NAMALWA (cell line): Measurements from ENCODE around the gene PRPF19.
A peak's percentile ranks its signal among the peaks of the same experiment; 100 is the strongest.

Source experiments
- DNase-seq: peaks from one replicate; pipeline ENCODE4 v3.0.0-alpha.2; 2015; ENCODE audit warnings: low spot score

The PRPF19 gene

GRCh38 chr11:60857378-60858232 lies 48.8 kb downstream of the PRPF19 start:
- DNase-seq = no peak

DNA sequence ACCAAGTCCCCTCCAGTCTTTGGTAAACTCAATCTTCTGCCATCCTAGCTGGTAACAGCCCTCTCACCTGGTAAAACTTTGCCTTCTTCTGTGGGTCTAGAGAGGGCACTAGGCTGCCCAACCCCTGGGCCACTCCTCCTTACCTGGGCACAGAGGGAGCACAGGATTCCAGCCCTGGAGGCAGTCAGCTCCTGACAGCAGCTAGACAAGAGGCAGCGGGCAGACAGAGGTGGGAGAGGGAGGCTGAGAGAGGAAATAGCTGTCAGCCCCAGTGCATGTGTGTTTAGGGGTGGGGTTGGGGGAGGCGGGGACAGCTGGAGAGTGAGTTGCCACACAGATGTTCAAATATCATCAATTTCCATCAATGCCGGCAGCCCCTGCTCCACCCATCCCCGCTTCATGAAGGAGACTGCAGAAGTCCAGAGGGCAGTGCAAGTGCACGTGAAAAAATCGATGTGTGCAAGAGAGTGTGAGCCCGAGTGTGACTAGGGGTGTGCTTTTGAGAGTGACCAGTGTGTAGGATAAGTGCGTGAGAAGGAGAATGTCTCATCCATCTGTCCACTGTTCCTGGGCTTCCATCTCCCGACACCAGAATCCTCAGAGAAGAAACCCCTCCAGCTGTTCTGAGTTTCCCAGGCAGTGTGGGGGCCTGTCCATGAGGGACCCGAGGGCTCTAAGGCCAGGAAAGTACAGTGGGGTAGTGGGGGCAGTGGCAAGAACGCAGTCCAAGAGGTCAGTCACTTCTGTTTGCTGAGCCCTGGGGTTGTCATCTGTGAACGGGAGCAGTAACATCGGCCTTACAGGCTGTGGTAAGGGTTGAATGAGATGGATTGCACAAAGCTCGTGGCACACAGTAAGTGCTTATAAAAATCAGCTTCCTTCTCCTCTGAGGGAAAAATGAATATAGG lies 50.4 kb downstream of the PRPF19 start, which contains the start of gene PTGDR2:
PTGDR2 (minus strand) TSS at position 225 of the 908 bp plus-strand sequence. CDS start 2,228 bp downstream, outside the sequence.
- no peak for DNase-seq

GRCh38 chr11:60854847-60855725 lies 51.3 kb downstream of the PRPF19 start:
- no peak for DNase-seq

DNA sequence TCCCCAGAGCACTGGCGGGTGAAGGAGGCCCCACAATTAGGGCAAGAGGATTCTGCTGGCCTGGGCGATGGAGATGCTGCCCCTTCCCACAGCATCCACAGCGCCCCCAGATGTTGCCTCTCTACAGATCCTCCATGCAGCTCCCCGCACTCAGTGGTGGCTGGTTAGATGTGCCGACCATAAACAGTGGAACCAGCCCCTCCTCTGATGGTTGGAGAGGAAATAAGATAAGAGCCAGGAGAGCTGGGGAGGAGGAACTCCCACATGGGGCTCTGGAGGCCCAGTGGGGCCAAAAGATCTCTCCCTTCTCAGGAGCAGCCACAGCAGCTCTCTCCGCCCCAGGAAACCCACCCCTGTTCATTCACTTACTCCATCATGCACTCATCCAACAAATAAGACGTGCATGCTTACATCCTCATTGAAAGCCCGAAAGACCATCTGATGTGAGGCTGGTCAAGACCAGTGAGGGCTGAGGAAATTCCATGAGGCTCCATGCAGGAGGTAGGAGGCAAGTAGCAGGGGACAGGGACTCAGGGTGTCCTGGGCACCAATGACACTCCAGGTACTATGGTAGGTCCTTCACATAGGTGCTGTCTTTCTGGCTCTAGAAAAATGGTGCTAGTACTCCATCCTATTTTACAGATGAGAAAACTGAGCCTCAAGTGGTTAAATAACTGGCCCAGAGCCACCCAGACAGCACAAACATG lies 52.1 kb downstream of the PRPF19 start:
- DNase-seq = no peak

- DNase-seq = no peak
Measured at GRCh38 chr11:60852982-60853950, 53.1 kb downstream of the PRPF19 start.

DNA sequence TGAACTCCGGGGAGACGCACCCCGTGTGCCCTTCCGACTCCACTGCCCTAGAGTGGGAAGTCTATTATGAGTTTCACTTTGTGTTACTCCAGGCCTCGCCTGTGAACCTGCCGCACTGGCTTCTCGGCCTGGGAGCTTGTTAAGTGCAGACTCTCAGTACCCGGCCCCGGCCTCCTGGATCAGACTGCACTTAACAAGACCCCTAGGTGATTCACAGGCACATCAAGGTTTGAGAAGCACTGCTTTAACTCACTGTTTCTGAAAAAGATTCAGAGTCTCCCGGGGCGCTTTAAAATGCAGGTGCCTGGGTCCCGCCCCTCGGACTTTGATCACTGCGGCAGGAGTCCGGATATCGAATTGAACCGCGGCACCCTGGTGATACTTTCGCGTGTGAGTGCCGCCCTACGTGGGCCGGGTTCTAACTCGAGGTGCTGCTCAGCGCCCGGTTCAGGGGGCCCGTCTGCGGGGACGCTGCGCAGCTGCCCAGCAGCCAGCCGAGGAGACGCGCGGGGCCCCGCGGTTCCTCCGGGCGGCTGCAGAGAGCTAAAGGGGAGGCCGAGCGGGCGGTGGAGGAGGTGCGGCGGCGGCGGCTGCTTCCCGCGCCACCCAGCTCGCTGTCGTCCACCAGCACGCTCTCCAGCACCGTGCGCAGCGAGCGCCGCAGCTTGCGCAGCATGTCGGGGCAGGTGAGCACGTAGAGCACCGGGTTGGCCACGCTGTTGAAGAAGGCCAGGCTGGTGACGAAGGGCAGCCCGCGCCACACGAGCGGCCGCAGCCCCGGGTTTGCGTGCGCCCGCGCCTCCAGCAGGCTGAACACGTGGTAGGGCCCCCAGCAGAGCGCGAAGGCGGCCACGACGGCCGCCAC lies 54.0 kb downstream of the PRPF19 start:
- DNase-seq = no peak

DNA sequence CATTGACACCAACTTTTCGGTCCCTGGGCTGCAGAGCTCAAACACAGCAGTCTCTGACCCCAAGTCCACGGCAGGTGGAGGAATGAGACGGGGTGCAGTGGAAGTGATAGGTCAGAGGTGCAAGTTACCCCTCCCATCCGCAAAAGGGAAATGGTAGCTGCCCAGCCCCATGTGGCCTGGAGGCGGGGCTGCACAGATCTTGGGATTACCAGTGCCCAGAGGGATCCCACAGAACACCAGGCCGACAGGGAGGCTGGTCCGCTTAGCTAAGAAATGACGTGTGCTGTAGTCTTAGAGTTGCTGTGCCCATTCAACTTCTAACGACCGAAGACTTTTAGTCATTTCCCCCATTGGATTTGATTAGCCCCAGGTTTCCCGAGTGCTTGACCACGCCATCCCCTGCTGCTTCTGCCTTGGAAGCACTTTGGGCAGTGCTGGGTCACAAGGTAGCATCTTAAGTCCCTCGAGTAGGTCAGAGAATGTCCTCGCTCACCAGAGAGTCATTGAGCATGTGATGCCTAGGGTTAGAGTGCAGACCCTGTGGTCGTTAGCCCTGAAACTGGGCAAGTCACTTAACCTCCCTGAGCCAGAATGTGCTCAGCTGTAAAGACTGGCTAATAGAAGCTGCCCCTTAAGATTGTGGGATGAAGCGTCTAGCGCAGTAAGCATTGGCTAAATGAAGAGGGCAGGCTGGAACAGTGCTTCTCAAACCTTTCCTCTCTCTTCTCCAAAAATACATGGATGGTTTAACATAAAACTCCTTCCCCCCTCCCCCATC lies 54.9 kb downstream of the PRPF19 start:
- DNase-seq = no peak

DNA sequence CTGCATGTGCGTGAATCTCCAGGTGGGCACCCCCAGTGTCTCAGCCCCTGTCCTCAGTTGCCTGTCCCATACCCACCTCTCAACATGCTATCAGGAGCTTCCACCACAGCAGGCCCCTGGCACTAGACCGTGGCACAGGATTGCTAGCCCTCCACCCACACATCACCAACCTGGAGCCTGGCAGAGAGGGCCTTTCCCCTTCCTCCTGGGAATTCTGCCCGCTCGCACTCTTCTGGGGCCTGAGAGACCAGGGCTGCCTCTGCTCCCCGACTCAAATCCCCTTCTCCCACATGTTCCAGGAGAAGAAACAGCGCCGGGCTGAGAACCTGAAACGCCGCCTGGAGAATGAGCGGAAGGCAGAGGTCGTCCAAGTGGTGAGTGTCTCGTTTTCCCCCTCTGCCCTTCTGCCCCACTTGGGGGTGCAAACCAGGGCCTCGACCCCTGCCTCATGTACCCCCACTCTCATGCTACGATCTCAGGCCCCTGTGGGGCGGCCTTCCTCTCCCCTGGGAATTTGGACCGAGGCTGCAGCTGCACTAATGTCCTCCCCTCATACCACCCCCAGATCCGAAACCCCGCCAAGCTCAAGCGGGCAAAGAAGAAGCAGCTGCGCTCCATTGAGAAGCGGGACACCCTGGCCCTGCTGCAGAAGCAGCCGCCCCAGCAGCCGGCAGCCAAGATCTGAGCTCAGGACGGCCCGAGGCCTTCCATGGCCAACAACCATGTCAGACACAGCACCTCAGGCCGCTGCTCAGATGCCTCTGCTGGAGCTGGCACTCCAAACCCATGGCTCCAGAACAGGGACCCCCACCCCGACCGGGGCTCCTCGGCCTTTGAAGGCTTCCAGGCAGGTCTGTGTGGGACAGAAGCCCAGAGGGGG lies 56.5 kb downstream of the PRPF19 start:
- no peak for DNase-seq

DNA sequence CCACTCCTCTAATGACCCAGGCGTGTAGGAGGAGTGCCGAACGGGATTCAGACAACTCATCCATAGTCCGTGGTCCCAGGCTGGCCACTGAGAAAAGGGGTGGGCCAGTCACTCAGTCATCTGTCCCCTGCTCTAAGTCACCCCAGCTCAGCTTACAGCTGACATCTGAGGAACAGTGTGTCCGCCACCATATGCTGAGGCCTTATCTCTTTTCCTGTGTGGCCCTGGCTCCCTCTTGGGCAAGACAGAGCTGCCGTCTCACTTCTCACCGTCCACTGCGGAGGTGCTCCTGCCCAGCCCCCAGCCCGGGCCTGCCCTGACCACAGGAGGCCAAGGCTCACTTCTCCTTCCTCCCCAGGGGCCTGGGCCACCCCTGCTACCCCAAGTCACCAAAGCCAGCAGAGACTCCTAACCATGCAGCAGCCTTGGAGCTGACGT lies 57.7 kb downstream of the PRPF19 start:
- no peak for DNase-seq

DNA sequence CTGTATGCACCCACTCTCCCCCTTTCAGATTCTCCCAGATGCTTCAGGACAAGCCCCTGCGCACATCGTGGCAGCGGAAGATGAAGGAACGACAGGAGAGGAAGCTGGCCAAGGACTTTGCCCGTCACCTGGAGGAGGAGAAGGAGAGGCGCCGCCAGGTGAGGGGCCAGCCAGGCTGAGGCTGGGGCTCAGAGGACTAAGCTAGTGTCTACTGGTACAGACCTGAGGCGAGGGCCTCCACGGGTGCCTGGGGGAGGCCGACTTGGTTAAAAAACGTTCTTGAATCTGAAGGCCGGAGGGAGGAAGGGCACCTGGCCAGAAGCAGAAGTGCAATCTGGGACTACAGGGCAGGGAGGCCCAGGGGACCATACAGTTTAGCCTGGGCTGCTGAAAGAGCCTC lies 58.5 kb downstream of the PRPF19 start:
- no peak for DNase-seq

- no peak for DNase-seq
Measured at GRCh38 chr11:60847281-60847680, 59.1 kb downstream of the PRPF19 start.

DNA sequence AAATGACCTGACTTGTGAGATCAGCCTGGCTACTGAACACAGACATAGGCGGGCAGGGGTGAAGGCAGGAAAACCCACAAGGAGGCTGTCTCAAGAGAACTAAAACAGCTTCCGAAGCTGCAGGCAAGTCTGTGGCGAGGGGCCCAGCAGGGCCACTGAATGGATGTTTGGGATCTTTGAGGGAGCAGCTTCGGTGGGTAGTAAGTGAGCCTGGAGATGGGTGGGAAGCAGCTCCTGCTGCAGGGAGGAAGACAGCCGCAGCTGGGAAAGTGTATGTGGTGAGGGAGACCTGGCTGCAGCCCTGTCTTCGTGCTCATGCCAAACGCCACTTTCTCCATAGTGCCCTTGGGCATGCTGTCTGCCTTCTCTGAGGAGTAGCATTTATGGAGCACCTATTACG lies 61.0 kb downstream of the PRPF19 start:
- DNase-seq = no peak

GRCh38 chr11:60844870-60845221 lies 61.5 kb downstream of the PRPF19 start:
- no peak for DNase-seq

- no peak for DNase-seq
Measured at GRCh38 chr11:60844045-60844869, 62.1 kb downstream of the PRPF19 start.

GRCh38 chr11:60842668-60843600 lies 63.5 kb downstream of the PRPF19 start:
- peak; percentile 31 for DNase-seq
